Bronchial epithelial cell (primary cell): Measurements from ENCODE around the gene PTGFRN. TPM values are rescaled to one million over a fixed set of nuclear protein-coding genes. Genes with fewer than 3 reads are reported as not detected.

Experiments used
- DNase-seq: peaks from one replicate; pipeline ENCODE4 v3.0.0-alpha.2; 2010; ENCODE audit warnings: low read depth
- FAIRE-seq: peaks from 2 replicates; lab custom pipeline; 2011; peaks lifted over from hg19 to GRCh38; lab: Jason Lieb, UNC
- H3K27me3 ChIP-seq: 2 replicates; pipeline ENCODE4 v1.5.1; 2011; ENCODE audit warnings: low read length; ENCODE audit not compliant: control insufficient read depth, insufficient read depth
- H3K36me3 ChIP-seq: 2 replicates; pipeline ENCODE4 v1.5.1; 2011; ENCODE audit warnings: low read length; ENCODE audit not compliant: control insufficient read depth, insufficient read depth
- H3K4me3 ChIP-seq: 2 replicates; pipeline ENCODE4 v1.5.1; 2011; ENCODE audit warnings: mild to moderate bottlenecking, low read depth, low read length, control low read depth
- total RNA-seq: library from RNA; depleted of rRNA; stranded (reverse); fragments of >200 nt; gene quantifications from 2 replicates; pipeline ENCODE4 v1.2.1, GENCODE V29; 2014
- TF ChIP-seq, protein P1 (sequence below): IDR thresholded peaks from 2 replicates; pipeline ENCODE4 v1.5.1; 2011; ENCODE audit warnings: mild to moderate bottlenecking, moderate library complexity, low read length, control low read depth, inconsistent platforms; ENCODE audit not compliant: insufficient read depth, severe bottlenecking

PTGFRN gene
- total RNA-seq, 1 donor from 2014 or later: 89.2 TPM

DNA sequence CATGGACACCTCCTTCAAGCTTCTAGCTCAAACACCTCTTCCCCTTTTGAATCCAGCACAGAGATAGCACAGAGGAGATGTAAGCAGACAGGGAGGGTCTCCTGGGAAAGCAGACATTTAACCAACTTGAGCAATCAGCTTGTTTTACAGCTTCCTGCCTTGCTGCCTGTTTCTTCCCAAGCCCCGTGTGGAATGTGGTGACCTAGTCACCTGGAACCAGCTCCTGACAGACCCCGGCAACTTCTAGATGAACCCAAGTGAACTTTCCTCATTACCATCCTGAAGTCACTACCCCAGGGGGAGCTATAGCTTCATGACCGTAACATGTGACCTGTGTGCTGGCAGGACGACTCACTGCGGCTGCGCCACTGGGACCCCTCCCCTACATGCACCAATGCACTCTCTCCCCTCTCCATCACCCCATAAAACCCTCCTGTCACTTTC lies 126.3 kb downstream of the PTGFRN start:
- Histone ChIP-seq H3K4me3 (no peak overlapping the region), H3K36me3 (no peaks in the 10 kb centered on the region), H3K27me3 (no peaks in the 10 kb centered on the region)
- TF ChIP-seq, protein P1, sequence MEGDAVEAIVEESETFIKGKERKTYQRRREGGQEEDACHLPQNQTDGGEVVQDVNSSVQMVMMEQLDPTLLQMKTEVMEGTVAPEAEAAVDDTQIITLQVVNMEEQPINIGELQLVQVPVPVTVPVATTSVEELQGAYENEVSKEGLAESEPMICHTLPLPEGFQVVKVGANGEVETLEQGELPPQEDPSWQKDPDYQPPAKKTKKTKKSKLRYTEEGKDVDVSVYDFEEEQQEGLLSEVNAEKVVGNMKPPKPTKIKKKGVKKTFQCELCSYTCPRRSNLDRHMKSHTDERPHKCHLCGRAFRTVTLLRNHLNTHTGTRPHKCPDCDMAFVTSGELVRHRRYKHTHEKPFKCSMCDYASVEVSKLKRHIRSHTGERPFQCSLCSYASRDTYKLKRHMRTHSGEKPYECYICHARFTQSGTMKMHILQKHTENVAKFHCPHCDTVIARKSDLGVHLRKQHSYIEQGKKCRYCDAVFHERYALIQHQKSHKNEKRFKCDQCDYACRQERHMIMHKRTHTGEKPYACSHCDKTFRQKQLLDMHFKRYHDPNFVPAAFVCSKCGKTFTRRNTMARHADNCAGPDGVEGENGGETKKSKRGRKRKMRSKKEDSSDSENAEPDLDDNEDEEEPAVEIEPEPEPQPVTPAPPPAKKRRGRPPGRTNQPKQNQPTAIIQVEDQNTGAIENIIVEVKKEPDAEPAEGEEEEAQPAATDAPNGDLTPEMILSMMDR: no peak
- FAIRE-seq: peak; percentile 43
- no peak for DNase-seq

- Histone ChIP-seq H3K36me3 (no peaks in the 10 kb centered on the region), H3K27me3 (no peaks in the 10 kb centered on the region), H3K4me3 (no peak overlapping the region)
- no peak for DNase-seq
- FAIRE-seq: no peak
- TF ChIP-seq, protein P1: no peak
These were observed 128.1 kb downstream of the PTGFRN start for GRCh38 chr1:117037802-117038201.

DNA sequence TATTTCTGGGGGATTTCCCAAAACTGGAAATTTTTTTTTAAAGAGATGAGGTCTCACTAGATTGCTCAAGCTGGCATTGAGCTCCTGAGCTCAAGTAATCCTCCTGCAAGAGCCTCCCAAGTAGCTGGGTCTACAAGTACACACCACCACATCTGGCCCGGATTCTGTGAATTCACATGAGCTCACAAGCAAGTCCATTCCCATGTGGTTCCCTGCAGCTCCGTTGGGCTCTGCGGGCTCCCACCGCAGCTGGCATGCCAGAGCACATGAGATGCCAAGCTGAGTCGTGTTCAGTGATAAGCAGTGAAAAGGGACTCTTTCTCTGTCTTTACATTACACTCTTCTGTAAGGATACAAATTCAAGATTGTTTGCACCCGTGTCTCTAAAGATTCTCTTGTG lies 128.5 kb downstream of the PTGFRN start:
- no peak for FAIRE-seq
- TF ChIP-seq, protein P1: no peak
- no peak for DNase-seq
- Histone ChIP-seq H3K27me3 (no peaks in the 10 kb centered on the region), H3K4me3 (no peak overlapping the region), H3K36me3 (no peaks in the 10 kb centered on the region)

Other genes with a start within 250 kb of the PTGFRN start
- 37.1 and 66.3 TPM in 2 replicates for gene IGSF3, start 242.2 kb upstream of the PTGFRN start, total RNA-seq
- not detected in 2 replicates for gene CD2, start 155.5 kb upstream of the PTGFRN start, total RNA-seq
- gene CD101, start 91.8 kb downstream of the PTGFRN start, total RNA-seq: 0.53 and 0.90 TPM in 2 replicates
- 10.8 and 11.6 TPM in 2 replicates for gene TTF2, start 150.4 kb downstream of the PTGFRN start, total RNA-seq
- 2.6 and 2.9 TPM in 2 replicates for gene TRIM45, start 211.8 kb downstream of the PTGFRN start, total RNA-seq